MM.1S (cell line): ENCODE data around the gene PADI2.
A peak's percentile ranks its signal among the peaks of the same experiment; 100 is the strongest.

ENCODE experiments used
- DNase-seq: peaks from one replicate; pipeline ENCODE4 v3.0.0-alpha.2; 2015
- H2AFZ ChIP-seq: fragments of 300-600 bp; sonication (generic); 2 replicates; pipeline ENCODE4 v1.6.0; 2016; ENCODE audit warnings: antibody characterized with exemption, low read length
- H3F3A ChIP-seq: fragments of 300-600 bp; sonication (generic); 2 replicates; pipeline ENCODE4 v1.6.1; 2016; ENCODE audit warnings: mild to moderate bottlenecking, antibody characterized with exemption, low read length, moderate library complexity, mixed read lengths; ENCODE audit not compliant: insufficient read depth
- H3K27ac ChIP-seq: fragments of 300-600 bp; sonication (generic); 2 replicates; pipeline ENCODE4 v1.5.1; 2016; ENCODE audit warnings: mild to moderate bottlenecking, low read length
- H3K27me3 ChIP-seq: fragments of 300-600 bp; sonication (generic); replicated peaks from 2 replicates; pipeline ENCODE4 v1.6.0; 2016; ENCODE audit warnings: low read length; ENCODE audit not compliant: insufficient read depth
- H3K36me3 ChIP-seq: fragments of 300-600 bp; sonication (generic); replicated peaks from 2 replicates; pipeline ENCODE4 v1.6.1; 2016; ENCODE audit warnings: mild to moderate bottlenecking, low read length, mixed read lengths; ENCODE audit not compliant: insufficient read depth
- H3K4me1 ChIP-seq: fragments of 300-600 bp; sonication (generic); 2 replicates; pipeline ENCODE4 v1.6.1; 2016; ENCODE audit warnings: low read length, mixed read lengths
- H3K4me2 ChIP-seq: fragments of 300-600 bp; sonication (generic); 2 replicates; pipeline ENCODE4 v1.6.0; 2016; ENCODE audit warnings: low read depth, low read length
- H3K4me3 ChIP-seq: fragments of 300-600 bp; sonication (generic); 2 replicates; pipeline ENCODE4 v1.5.1; 2016; ENCODE audit warnings: low read length, mixed read lengths
- H3K79me2 ChIP-seq: fragments of 300-600 bp; sonication (generic); 2 replicates; pipeline ENCODE4 v1.6.1; 2016; ENCODE audit warnings: mixed run types, low read length, mixed read lengths
- H3K9ac ChIP-seq: fragments of 300-600 bp; sonication (generic); 2 replicates; pipeline ENCODE4 v1.6.1; 2016; ENCODE audit warnings: low read length, mixed read lengths
- H3K9me2 ChIP-seq: fragments of 300-600 bp; sonication (generic); replicated peaks from 2 replicates; pipeline ENCODE4 v1.6.1; 2016; ENCODE audit warnings: mild to moderate bottlenecking, low read length, mixed read lengths; ENCODE audit not compliant: insufficient read depth
- H3K9me3 ChIP-seq: fragments of 300-600 bp; sonication (generic); replicated peaks from 2 replicates; pipeline ENCODE4 v1.6.1; 2016; ENCODE audit warnings: mild to moderate bottlenecking, low read length, mixed read lengths; ENCODE audit not compliant: insufficient read depth
- H4K20me1 ChIP-seq: fragments of 300-600 bp; sonication (generic); 2 replicates; pipeline ENCODE4 v1.6.1; 2016; ENCODE audit warnings: mild to moderate bottlenecking, low read length, moderate library complexity, mixed read lengths; ENCODE audit not compliant: insufficient read depth
- EZH2 ChIP-seq: fragments of 300-600 bp; sonication (generic); optimal IDR thresholded peaks from 2 replicates; pipeline ENCODE3; 2017; ENCODE audit warnings: low read depth, mild to moderate bottlenecking, antibody characterized with exemption, low read length, mixed read lengths
- EZH2phosphoT487 ChIP-seq: fragments of 300-600 bp; sonication (generic); IDR thresholded peaks from 2 replicates; pipeline ENCODE4 v1.6.1; 2018; ENCODE audit warnings: antibody characterized with exemption, low read length
- TF ChIP-seq, protein P1 (sequence below): fragments of 300-600 bp; sonication (generic); IDR thresholded peaks from 2 replicates; pipeline ENCODE4 v1.5.1; 2016; ENCODE audit warnings: antibody characterized with exemption, low read length, mixed read lengths

The PADI2 gene

DNA sequence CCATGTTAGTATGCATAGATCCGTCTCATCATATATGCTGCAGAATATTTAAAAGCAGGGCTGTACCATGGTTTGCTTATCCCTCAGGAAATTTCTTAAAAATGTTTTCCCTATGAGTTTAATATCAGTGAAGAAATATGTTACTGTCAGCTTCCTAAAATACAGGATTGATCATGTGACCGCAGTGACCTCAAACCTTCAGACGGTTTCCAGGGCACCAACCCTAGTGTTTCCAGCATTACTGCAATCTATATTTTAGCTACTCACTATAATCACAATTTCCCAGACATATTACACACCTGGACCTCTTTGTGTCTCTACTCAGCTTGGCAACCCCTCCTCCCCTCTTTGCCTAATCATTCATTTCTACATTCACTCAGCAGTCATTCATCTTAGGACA is 57.8 kb downstream of the PADI2 start:
- no peaks in the 10 kb centered on the region for H4K20me1 ChIP-seq
- H3K4me3 ChIP-seq, result no peak overlapping the region
- H3K27me3 ChIP-seq, result peaks cover 94% of the 10 kb centered on the region
- H3K9me3 ChIP-seq, result no peaks in the 10 kb centered on the region
- H3K4me2 ChIP-seq, result no peak overlapping the region
- DNase-seq, result no peak
- H3K9me2 ChIP-seq, result no peaks in the 10 kb centered on the region
- H3K4me1 ChIP-seq, result no peaks in the 10 kb centered on the region
- H3F3A ChIP-seq, result no peaks in the 10 kb centered on the region
- no peaks in the 10 kb centered on the region for H3K79me2 ChIP-seq
- TF ChIP-seq EZH2 (no peak), EZH2phosphoT487 (no peak)
- TF ChIP-seq, protein P1, sequence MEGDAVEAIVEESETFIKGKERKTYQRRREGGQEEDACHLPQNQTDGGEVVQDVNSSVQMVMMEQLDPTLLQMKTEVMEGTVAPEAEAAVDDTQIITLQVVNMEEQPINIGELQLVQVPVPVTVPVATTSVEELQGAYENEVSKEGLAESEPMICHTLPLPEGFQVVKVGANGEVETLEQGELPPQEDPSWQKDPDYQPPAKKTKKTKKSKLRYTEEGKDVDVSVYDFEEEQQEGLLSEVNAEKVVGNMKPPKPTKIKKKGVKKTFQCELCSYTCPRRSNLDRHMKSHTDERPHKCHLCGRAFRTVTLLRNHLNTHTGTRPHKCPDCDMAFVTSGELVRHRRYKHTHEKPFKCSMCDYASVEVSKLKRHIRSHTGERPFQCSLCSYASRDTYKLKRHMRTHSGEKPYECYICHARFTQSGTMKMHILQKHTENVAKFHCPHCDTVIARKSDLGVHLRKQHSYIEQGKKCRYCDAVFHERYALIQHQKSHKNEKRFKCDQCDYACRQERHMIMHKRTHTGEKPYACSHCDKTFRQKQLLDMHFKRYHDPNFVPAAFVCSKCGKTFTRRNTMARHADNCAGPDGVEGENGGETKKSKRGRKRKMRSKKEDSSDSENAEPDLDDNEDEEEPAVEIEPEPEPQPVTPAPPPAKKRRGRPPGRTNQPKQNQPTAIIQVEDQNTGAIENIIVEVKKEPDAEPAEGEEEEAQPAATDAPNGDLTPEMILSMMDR, result no peak
- H3K27ac ChIP-seq, result no peak overlapping the region
- no peaks in the 10 kb centered on the region for H3K36me3 ChIP-seq
- H2AFZ ChIP-seq, result no peak overlapping the region
- no peak overlapping the region for H3K9ac ChIP-seq

GRCh38 chr1:17060306-17060749 is 58.9 kb downstream of the PADI2 start:
- H3K9me3 ChIP-seq, result no peaks in the 10 kb centered on the region
- no peaks in the 10 kb centered on the region for H3F3A ChIP-seq
- H3K9me2 ChIP-seq, result no peaks in the 10 kb centered on the region
- peaks cover 94% of the 10 kb centered on the region for H3K27me3 ChIP-seq
- no peaks in the 10 kb centered on the region for H3K36me3 ChIP-seq
- no peak overlapping the region for H2AFZ ChIP-seq
- H4K20me1 ChIP-seq, result no peaks in the 10 kb centered on the region
- H3K79me2 ChIP-seq, result no peaks in the 10 kb centered on the region
- no peak overlapping the region for H3K27ac ChIP-seq
- DNase-seq, result no peak
- no peak overlapping the region for H3K9ac ChIP-seq
- no peak overlapping the region for H3K4me3 ChIP-seq
- H3K4me1 ChIP-seq, result no peaks in the 10 kb centered on the region
- no peak overlapping the region for H3K4me2 ChIP-seq
- TF ChIP-seq, protein P1, result no peak
- TF ChIP-seq EZH2phosphoT487 (no peak), EZH2 (no peak)

DNA sequence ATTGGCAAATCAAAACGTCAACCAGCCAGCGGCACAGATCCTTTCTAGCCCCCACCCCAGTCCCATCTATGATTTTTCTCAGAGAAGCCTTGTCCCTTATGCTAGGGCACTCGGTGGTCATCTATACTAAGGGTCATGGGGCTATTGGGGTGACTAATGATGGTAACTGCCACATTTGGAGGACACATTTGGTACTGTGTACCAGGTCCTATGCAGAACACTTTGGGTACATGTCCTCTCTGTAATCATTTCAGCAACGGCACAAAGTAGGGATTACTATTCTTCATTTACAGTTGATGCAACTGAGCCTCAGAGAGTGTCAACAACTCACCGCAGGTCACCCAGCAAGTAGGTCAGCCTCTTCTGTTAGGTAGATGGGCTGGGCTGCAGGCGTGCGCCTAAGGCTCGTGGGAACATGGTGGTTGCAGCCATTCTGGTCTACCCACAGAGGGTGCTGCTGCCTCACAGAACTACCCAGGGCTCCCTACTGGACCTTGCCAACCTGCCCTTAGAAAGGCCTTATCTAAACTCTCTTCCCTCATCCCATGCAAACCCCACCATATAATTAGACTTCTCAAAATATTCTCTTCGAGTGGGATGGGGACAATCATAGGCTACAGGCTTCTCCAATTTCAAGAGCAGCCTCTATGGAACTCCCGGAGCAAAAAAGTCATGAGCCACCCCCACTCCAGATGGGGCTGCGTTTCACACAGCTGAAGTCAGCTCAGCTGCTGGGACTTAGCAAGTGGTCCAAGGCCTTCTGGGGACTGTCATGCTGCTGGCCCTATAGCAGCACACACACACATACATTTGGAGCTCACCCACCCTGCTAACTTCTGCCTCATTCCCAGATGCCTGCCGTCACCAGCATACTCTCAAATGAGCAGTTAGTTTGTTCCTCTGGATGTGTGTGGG is 59.6 kb downstream of the PADI2 start:
- H3K4me2 ChIP-seq, result no peak overlapping the region
- peak; percentile 58 for DNase-seq
- H3K36me3 ChIP-seq, result no peaks in the 10 kb centered on the region
- TF ChIP-seq EZH2phosphoT487, result no peak
- TF ChIP-seq, protein P1, result peak; percentile 64
- no peaks in the 10 kb centered on the region for H4K20me1 ChIP-seq
- no peaks in the 10 kb centered on the region for H3F3A ChIP-seq
- no peaks in the 10 kb centered on the region for H3K79me2 ChIP-seq
- no peak overlapping the region for H3K27ac ChIP-seq
- no peak overlapping the region for H2AFZ ChIP-seq
- H3K9me2 ChIP-seq, result no peaks in the 10 kb centered on the region
- no peaks in the 10 kb centered on the region for H3K4me1 ChIP-seq
- H3K27me3 ChIP-seq, result peaks cover 91% of the 10 kb centered on the region
- no peak overlapping the region for H3K4me3 ChIP-seq
- no peak overlapping the region for H3K9ac ChIP-seq
- no peaks in the 10 kb centered on the region for H3K9me3 ChIP-seq
